GM21717 (cell line): Measurements from ENCODE around the gene PLPPR3.

ENCODE experiments used
- ATAC-seq: cut with Tn5 transposase; IDR thresholded peaks from one replicate; pipeline ENCODE4 v1.9.1; 2021; ENCODE audit warnings: mild to moderate bottlenecking, moderate library complexity; ENCODE audit not compliant: unreplicated experiment

PLPPR3 gene

GRCh38 chr19:821825-822503, at the start of gene PLPPR3:
Gene PLPPR3, minus strand, starts transcription at chr19:821955. Its CDS starts 396 bp downstream, at chr19:821559.
- ATAC-seq = no peak

GRCh38 chr19:870963-871401, 49.2 kb upstream of the PLPPR3 start:
- ATAC-seq = no peak

- no peak for ATAC-seq
Observed at GRCh38 chr19:870314-870713, 48.6 kb upstream of the PLPPR3 start.

- ATAC-seq = no peak
Observed at GRCh38 chr19:869245-870177, 47.8 kb upstream of the PLPPR3 start.

- ATAC-seq = no peak
Observed at GRCh38 chr19:868458-869244, 46.9 kb upstream of the PLPPR3 start.

- no peak for ATAC-seq
Observed at GRCh38 chr19:867855-868457, 46.2 kb upstream of the PLPPR3 start.

- ATAC-seq = no peak
Observed at GRCh38 chr19:867301-867793, 45.6 kb upstream of the PLPPR3 start.

- no peak for ATAC-seq
Observed at GRCh38 chr19:866769-867300, 45.1 kb upstream of the PLPPR3 start.

- ATAC-seq = no peak
Observed at GRCh38 chr19:863315-863620, 41.5 kb upstream of the PLPPR3 start.

GRCh38 chr19:862581-863314, 41.0 kb upstream of the PLPPR3 start:
- ATAC-seq = no peak

- no peak for ATAC-seq
Observed at GRCh38 chr19:861756-862580, 40.2 kb upstream of the PLPPR3 start.

- ATAC-seq = no peak
Observed at GRCh38 chr19:861141-861755, 39.5 kb upstream of the PLPPR3 start.

GRCh38 chr19:858868-859843, 37.4 kb upstream of the PLPPR3 start, which contains the start of gene CFD:
Gene CFD, plus strand, starts transcription at chr19:859664. Its CDS starts 26 bp downstream, at chr19:859690.
- ATAC-seq = no peak

GRCh38 chr19:858284-858683, 36.5 kb upstream of the PLPPR3 start:
- no peak for ATAC-seq

- no peak for ATAC-seq
Observed at GRCh38 chr19:855566-856120, 33.9 kb upstream of the PLPPR3 start.

- ATAC-seq = no peak
Observed at GRCh38 chr19:855142-855541, 33.4 kb upstream of the PLPPR3 start.

- ATAC-seq = no peak
Observed at GRCh38 chr19:854549-854948, 32.8 kb upstream of the PLPPR3 start.
